H9 (cell line): ENCODE measurements around the gene MRPS14. TPM values are rescaled to one million over a fixed set of nuclear protein-coding genes. Genes with fewer than 3 reads are reported as not detected.

ENCODE experiments used
- DNase-seq: peaks from one replicate; pipeline ENCODE4 v3.0.0-alpha.2; 2017
- H2AFZ ChIP-seq: one replicate; pipeline ENCODE4 v1.6.1; 2013; ENCODE audit warnings: mild to moderate bottlenecking, low read length, control low read depth, moderate library complexity
- H2AK5ac ChIP-seq: 2 replicates; pipeline ENCODE4 v1.6.1; 2013; ENCODE audit warnings: low read length, control low read depth, mixed read lengths; ENCODE audit not compliant: insufficient read length
- H2BK120ac ChIP-seq: one replicate; pipeline ENCODE4 v1.6.1; 2013; ENCODE audit warnings: low read depth, mild to moderate bottlenecking, low read length, control low read depth, inconsistent platforms; ENCODE audit not compliant: poor library complexity, severe bottlenecking
- H2BK12ac ChIP-seq: 2 replicates; pipeline ENCODE4 v1.6.1; 2013; ENCODE audit warnings: low read length, control low read depth, mixed read lengths, low read depth; ENCODE audit not compliant: insufficient read length
- H2BK15ac ChIP-seq: 2 replicates; pipeline ENCODE4 v1.6.1; 2013; ENCODE audit warnings: low read depth, low read length, control low read depth
- H2BK20ac ChIP-seq: one replicate; pipeline ENCODE4 v1.6.1; 2013; ENCODE audit warnings: low read depth, mild to moderate bottlenecking, low read length, control low read depth, inconsistent platforms; ENCODE audit not compliant: poor library complexity, severe bottlenecking
- H2BK5ac ChIP-seq: 2 replicates; pipeline ENCODE4 v1.6.1; 2013; ENCODE audit warnings: low read length, control low read depth, mixed read lengths; ENCODE audit not compliant: insufficient read length
- H3K14ac ChIP-seq: 2 replicates; pipeline ENCODE4 v1.6.1; 2013; ENCODE audit warnings: low read length, control low read depth; ENCODE audit not compliant: insufficient read depth
- H3K18ac ChIP-seq: 2 replicates; pipeline ENCODE4 v1.6.1; 2013; ENCODE audit warnings: low read depth, mild to moderate bottlenecking, mixed read lengths, low read length, control low read depth; ENCODE audit not compliant: insufficient read length
- H3K23ac ChIP-seq: 2 replicates; pipeline ENCODE4 v1.6.1; 2013; ENCODE audit warnings: low read length, control low read depth, mixed read lengths, low read depth; ENCODE audit not compliant: insufficient read length
- H3K23me2 ChIP-seq: 2 replicates; pipeline ENCODE4 v1.6.1; 2013; ENCODE audit warnings: low read depth, mild to moderate bottlenecking, mixed read lengths, low read length, control low read depth; ENCODE audit not compliant: insufficient read length, poor library complexity, severe bottlenecking
- H3K27ac ChIP-seq: 2 replicates; pipeline ENCODE4 v1.5.1; 2013; ENCODE audit warnings: low read length, control low read depth, mixed read lengths, low read depth; ENCODE audit not compliant: insufficient read length
- H3K27me3 ChIP-seq: 2 replicates; pipeline ENCODE4 v1.6.1; 2013; ENCODE audit warnings: low read length, control low read depth, inconsistent platforms; ENCODE audit not compliant: insufficient read depth
- H3K4ac ChIP-seq: 2 replicates; pipeline ENCODE4 v1.6.1; 2013; ENCODE audit warnings: low read depth, mild to moderate bottlenecking, control low read depth, inconsistent platforms, low read length, moderate library complexity
- H3K4me1 ChIP-seq: 2 replicates; pipeline ENCODE4 v1.6.1; 2013; ENCODE audit warnings: low read length, control low read depth, inconsistent platforms; ENCODE audit not compliant: insufficient read depth
- H3K4me2 ChIP-seq: 2 replicates; pipeline ENCODE4 v1.6.1; 2013; ENCODE audit warnings: low read length, control low read depth, mixed read lengths; ENCODE audit not compliant: insufficient read length, insufficient read depth
- H3K56ac ChIP-seq: 2 replicates; pipeline ENCODE4 v1.6.1; 2013; ENCODE audit warnings: low read depth, mild to moderate bottlenecking, mixed read lengths, low read length, control low read depth; ENCODE audit not compliant: insufficient read length
- H3K79me1 ChIP-seq: 2 replicates; pipeline ENCODE4 v1.6.1; 2013; ENCODE audit warnings: low read depth, mild to moderate bottlenecking, moderate library complexity, low read length, control low read depth, inconsistent platforms; ENCODE audit not compliant: insufficient read depth, poor library complexity, severe bottlenecking
- H3K79me2 ChIP-seq: 2 replicates; pipeline ENCODE4 v1.6.1; 2013; ENCODE audit warnings: low read length, control low read depth, inconsistent platforms; ENCODE audit not compliant: insufficient read depth
- H3K9ac ChIP-seq: 2 replicates; pipeline ENCODE4 v1.6.1; 2013; ENCODE audit warnings: low read length, control low read depth, mixed read lengths; ENCODE audit not compliant: insufficient read length; ENCODE audit errors: extremely low read depth
- H3K9me3 ChIP-seq: one replicate; pipeline ENCODE4 v1.6.1; 2013; ENCODE audit warnings: low read depth, low read length, inconsistent platforms; ENCODE audit not compliant: control insufficient read depth
- H3T11ph ChIP-seq: one replicate; pipeline ENCODE4 v1.6.1; 2013; ENCODE audit warnings: mild to moderate bottlenecking, low read length, control low read depth, inconsistent platforms
- H4K20me1 ChIP-seq: one replicate; pipeline ENCODE4 v1.6.1; 2013; ENCODE audit not compliant: control insufficient read depth, insufficient read length, insufficient read depth
- H4K5ac ChIP-seq: 2 replicates; pipeline ENCODE4 v1.6.1; 2013; ENCODE audit warnings: low read depth, mild to moderate bottlenecking, mixed read lengths, low read length, control low read depth; ENCODE audit not compliant: insufficient read length
- H4K8ac ChIP-seq: replicated peaks from 2 replicates; pipeline ENCODE4 v1.6.1; 2013; ENCODE audit warnings: low read length, control low read depth, mixed read lengths, low read depth; ENCODE audit not compliant: insufficient read length
- H4K91ac ChIP-seq: 2 replicates; pipeline ENCODE4 v1.6.1; 2013; ENCODE audit warnings: low read depth, mild to moderate bottlenecking, moderate library complexity, mixed read lengths, low read length, control low read depth; ENCODE audit not compliant: insufficient read length
- H3K27ac Mint-ChIP-seq, 3 experiments: 2 replicates in 2 of 3; 3 replicates in 1 of 3; pipeline ENCODE4 v1.8.0; 2020 to 2021; ENCODE audit warnings: mixed read lengths in 3 of 3, mild to moderate bottlenecking in 1 of 3, moderate library complexity in 1 of 3
- H3K27me3 Mint-ChIP-seq: 2 replicates; pipeline ENCODE4 v1.8.0; 2021; ENCODE audit warnings: low read depth, mild to moderate bottlenecking, moderate library complexity, mixed read lengths
- H3K36me3 Mint-ChIP-seq, 3 experiments: 2 replicates in 2 of 3; 3 replicates in 1 of 3; pipeline ENCODE4 v1.8.0; 2020 to 2021; ENCODE audit warnings: low read depth in 3 of 3, mixed read lengths in 3 of 3; ENCODE audit not compliant: insufficient read depth in 1 of 3
- H3K4me1 Mint-ChIP-seq, 2 experiments: 2 replicates each; pipeline ENCODE4 v1.8.0; 2020; ENCODE audit warnings: mixed read lengths in 2 of 2
- H3K4me3 Mint-ChIP-seq, 2 experiments: 2 replicates in 1 of 2; 3 replicates in 1 of 2; pipeline ENCODE4 v1.8.0; 2020 to 2021; ENCODE audit warnings: mild to moderate bottlenecking in 2 of 2, mixed read lengths in 2 of 2, moderate library complexity in 1 of 2
- H3K9me3 Mint-ChIP-seq, 2 experiments: 2 replicates in 1 of 2; 3 replicates in 1 of 2; pipeline ENCODE4 v1.8.0; 2020; ENCODE audit warnings: mild to moderate bottlenecking in 2 of 2, mixed read lengths in 2 of 2, moderate library complexity in 1 of 2
- CTCF ChIP-seq: fragments of 200-600 bp; sonication (generic); conservative IDR thresholded peaks from 3 replicates; pipeline ENCODE4 v1.8.0; 2021; ENCODE audit warnings: antibody characterized with exemption, mild to moderate bottlenecking
- total RNA-seq: library from RNA; stranded (reverse); gene quantifications from 2 replicates; pipeline ENCODE4 v1.2.1, GENCODE V29; 2021

MRPS14 gene
- total RNA-seq, 1 experiment from 2014 or later: 30.6 TPM

DNA sequence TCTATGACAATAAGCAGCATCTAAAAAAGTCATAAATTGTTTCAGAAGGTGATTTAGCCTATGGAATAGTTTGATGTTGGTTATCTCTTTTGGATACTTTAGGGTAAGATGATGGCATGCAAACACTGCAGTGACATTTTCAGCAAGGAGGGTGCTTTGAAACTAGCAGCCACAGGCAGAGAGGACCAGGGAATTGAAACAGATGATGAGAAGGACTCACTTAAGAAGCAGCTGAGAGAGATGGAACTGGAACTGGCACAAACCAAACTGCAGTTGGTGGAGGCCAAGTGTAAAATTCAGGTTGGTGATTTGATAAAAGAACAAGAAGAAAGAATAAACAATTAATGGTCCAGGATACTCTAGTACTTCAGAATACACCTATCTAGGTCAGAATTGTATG, 34.7 kb downstream of the MRPS14 start:
- no peak for DNase-seq
- H3K9me3 ChIP-seq: no peaks in the 10 kb centered on the region
- no peaks in the 10 kb centered on the region for H3K79me1 ChIP-seq
- H3K14ac ChIP-seq: no peak overlapping the region
- no peaks in the 10 kb centered on the region for H3K79me2 ChIP-seq
- TF ChIP-seq CTCF: no peak
- H3K27me3 ChIP-seq: no peaks in the 10 kb centered on the region
- H3K4me1 ChIP-seq: no peaks in the 10 kb centered on the region
- H2BK120ac ChIP-seq: no peak overlapping the region
- H3K4me3 Mint-ChIP-seq: no peak overlapping the region
- H3K36me3 Mint-ChIP-seq: peaks cover 29 to 85% (median 76%) of the 10 kb centered on the region in 3 experiments; a peak in 6 of 7 replicates
- no peak overlapping the region for H3K23ac ChIP-seq
- no peak overlapping the region for H2BK15ac ChIP-seq
- H3K9me3 Mint-ChIP-seq: no peaks in the 10 kb centered on the region
- no peak overlapping the region for H2BK12ac ChIP-seq
- no peaks in the 10 kb centered on the region for H3K4me1 Mint-ChIP-seq
- H3K9ac ChIP-seq: no peak overlapping the region
- H3K27ac Mint-ChIP-seq: peak overlapping the region in 1 of 3 experiments; percentile 69; a peak in 2 of 7 replicates
- H3K18ac ChIP-seq: no peak overlapping the region
- no peak overlapping the region for H3K56ac ChIP-seq
- no peak overlapping the region for H3K4me2 ChIP-seq
- H4K20me1 ChIP-seq: no peaks in the 10 kb centered on the region
- no peak overlapping the region for H2BK5ac ChIP-seq
- H4K91ac ChIP-seq: no peak overlapping the region
- H3K23me2 ChIP-seq: no peaks in the 10 kb centered on the region
- H4K5ac ChIP-seq: no peak overlapping the region
- H3K27me3 Mint-ChIP-seq: no peaks in the 10 kb centered on the region; the same call in 1 of the 2 replicates
- no peak overlapping the region for H2AFZ ChIP-seq
- H3T11ph ChIP-seq: no peak overlapping the region
- no peak overlapping the region for H2BK20ac ChIP-seq
- H3K27ac ChIP-seq: no peak overlapping the region
- H4K8ac ChIP-seq: no peak overlapping the region
- H2AK5ac ChIP-seq: no peak overlapping the region
- no peak overlapping the region for H3K4ac ChIP-seq
